NCI-H82 (cell line): ENCODE data around the gene KCNH5.

Experiments
- DNase-seq: peaks from one replicate; lab custom pipeline; 2025; lab: John Stamatoyannopoulos, UW

The KCNH5 gene, protein sequence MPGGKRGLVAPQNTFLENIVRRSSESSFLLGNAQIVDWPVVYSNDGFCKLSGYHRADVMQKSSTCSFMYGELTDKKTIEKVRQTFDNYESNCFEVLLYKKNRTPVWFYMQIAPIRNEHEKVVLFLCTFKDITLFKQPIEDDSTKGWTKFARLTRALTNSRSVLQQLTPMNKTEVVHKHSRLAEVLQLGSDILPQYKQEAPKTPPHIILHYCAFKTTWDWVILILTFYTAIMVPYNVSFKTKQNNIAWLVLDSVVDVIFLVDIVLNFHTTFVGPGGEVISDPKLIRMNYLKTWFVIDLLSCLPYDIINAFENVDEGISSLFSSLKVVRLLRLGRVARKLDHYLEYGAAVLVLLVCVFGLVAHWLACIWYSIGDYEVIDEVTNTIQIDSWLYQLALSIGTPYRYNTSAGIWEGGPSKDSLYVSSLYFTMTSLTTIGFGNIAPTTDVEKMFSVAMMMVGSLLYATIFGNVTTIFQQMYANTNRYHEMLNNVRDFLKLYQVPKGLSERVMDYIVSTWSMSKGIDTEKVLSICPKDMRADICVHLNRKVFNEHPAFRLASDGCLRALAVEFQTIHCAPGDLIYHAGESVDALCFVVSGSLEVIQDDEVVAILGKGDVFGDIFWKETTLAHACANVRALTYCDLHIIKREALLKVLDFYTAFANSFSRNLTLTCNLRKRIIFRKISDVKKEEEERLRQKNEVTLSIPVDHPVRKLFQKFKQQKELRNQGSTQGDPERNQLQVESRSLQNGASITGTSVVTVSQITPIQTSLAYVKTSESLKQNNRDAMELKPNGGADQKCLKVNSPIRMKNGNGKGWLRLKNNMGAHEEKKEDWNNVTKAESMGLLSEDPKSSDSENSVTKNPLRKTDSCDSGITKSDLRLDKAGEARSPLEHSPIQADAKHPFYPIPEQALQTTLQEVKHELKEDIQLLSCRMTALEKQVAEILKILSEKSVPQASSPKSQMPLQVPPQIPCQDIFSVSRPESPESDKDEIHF

DNA sequence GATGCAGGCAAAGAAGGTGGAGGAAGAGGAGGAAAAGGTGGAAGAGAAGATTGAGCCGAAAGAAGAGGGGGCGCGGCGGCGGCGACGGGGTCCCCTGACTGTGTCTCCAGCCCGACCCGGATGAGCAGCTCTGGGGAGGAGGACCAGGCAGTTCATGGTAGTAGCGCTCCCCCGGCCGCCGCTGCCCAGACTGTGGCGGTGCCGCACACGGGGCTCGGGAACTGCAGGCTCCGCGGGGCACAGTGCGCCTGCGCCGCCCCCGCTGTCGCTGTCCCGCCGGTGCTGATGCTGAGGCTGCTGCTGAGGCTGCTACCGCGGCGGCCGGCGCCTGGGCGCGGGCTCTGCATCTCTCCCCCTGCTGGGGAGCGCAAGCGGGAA, at the start of gene KCNH5:
Gene KCNH5, minus strand, starts transcription at position 225 of the 378 bp plus-strand sequence. CDS start 272 bp downstream, outside the sequence.
- peak; percentile 65 for DNase-seq

DNA sequence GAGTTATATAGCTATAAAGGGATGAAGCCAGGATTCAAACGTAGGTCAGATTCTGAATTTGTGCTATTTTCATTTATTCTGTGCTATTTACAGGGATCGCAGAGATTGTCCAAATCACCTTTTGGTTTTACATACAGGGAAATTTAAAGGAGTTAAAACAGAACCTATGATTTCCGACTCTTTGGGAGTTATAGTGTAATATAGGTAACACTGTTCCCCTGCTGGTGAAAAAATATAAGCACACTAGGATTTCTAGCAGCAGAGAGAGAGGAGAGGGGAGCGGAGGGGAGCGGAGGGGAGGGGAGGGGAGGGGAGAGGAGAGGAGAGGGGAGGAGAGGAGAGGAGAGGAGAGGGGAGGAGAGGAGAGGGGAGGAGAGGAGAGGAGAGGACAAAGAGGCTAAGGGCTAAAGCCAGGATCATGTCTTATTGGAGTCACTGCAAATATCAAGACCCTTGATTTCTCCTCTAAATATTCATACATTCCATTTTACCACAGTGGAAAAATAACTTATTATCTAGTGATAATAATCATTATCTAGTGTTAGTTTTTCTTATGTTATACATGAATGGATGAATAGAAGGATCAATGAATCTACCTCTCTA, 46.2 kb upstream of the KCNH5 start:
- DNase-seq, result no peak

DNA sequence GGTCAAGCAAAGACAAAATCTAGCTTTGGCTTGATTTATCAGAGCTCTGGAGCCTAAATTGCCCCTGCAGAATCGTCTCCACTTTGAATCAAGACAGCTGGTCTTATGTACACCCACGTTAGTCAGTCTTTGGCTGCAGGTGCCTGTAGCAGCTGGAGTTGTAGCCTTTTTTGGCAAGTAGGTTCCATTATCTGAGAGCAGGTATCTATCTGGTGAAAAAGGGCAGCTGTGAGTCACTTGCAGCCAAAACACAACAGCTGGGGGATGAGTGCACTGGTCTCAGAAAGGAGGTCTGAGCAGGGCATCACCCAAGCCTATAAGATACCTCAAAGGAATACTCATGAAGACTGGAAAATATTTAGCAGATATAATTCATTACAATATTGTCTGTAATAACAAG, 43.6 kb upstream of the KCNH5 start:
- no peak for DNase-seq

DNA sequence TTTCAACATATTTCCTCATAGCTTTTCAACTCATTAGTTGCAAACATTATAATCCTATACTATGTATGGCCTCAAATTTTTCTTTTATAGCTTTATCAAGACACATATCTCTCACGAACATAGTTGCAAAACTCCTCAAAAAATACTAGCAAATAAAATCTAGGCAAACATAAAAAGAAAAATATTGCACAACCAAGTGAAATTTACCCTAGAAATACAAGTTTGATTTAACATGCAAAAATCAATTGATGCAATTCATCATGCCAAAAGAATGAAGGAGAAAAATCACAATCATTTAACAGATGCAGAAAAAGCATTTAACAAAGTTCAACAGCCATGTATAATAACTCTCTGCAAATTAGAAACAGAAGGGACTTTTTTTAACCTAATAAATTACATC, 33.3 kb upstream of the KCNH5 start:
- no peak for DNase-seq

DNA sequence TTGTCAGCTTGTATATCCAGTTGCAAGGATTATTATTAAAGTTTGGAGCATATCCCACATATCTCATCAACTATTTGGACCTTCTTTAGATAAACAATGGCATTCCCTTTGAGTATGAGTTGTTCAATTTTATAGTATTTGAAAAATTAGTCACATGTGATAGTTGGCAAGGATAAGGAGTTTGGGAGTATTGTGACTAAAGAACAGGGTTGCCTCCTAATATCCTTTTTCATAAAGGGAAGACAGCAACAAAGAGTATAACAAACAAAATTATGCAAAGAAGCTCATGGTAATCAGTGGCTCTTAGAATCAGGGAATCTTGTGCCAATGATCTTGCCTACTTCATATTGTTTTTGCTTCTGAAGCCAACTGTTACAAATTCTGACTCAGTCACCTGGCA, 31.2 kb upstream of the KCNH5 start:
- DNase-seq, result no peak

DNA sequence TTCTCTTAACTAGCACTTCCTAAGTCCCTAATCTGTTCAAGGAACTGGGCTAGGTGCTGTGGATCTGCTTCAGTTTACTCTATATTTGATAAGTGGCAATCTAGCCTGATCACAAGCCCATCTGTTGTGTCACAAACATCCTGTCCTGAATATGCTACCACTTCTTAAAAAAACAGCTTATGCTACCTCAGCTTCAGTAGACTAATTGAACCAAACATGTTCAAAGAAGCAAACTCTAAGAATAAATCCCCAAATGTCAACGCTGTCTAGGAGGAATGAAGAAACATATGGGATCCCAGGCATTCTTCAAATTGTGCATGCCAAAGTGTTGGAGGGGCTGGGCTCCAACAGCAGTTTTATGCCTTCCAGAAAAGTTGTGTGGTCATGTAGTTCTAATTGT, 10.4 kb upstream of the KCNH5 start:
- no peak for DNase-seq

DNA sequence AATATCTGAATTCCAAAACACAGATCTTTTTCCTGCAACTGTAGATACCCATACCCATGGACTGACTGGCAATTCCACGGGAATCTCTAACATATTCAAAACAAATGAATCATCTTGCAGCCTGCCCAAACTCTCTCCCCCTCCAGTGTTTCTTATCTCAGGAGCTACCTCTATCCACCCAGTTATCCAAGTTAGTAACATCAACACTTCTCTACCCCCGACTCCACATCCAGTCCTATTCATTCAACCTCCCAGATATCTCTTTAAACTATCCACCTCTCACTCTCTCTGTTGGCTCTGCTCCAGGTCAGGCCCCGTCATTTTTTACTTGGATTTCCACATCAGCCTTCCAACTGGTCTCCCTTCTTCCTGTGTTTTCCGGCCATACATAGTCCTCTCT, 6.7 kb upstream of the KCNH5 start:
- DNase-seq, result no peak

DNA sequence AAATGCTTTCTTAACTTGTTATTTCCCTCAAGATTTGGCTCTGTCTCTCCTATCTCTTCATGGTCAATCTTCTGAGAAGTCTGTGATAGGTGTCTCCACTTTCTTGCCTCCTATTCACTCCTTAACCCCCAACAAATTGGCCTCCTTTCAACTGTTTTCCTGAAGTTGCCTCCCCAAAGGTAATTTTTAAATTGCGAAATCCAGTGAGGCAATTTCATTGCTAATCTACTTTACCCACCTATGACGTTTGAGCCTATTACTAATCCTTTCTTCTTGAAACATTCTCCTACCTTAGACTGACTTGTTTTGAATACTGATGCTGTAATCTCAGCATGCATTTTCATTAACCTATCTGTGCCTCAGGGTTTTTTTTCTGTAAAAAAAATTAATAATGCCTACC, 6.0 kb upstream of the KCNH5 start:
- DNase-seq, result no peak

DNA sequence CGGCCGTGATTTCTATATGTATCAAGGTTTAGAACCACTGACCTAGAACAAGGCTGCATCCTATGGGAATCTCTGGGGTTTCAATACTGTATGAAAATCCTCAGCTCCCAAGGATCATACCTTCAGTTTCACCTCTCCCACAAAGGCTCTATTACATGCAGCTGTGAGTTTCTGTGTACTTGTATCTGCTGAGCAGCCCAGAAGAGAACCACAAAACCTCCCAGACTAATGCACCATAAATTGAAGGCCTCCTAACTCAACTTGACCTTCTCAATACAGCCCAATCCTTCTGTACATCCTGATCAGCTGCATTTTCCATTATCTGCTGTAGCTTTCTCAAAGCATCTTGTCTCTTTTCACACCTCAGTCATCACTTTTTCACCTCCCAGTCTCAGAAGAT, 5.4 kb upstream of the KCNH5 start:
- no peak for DNase-seq

DNA sequence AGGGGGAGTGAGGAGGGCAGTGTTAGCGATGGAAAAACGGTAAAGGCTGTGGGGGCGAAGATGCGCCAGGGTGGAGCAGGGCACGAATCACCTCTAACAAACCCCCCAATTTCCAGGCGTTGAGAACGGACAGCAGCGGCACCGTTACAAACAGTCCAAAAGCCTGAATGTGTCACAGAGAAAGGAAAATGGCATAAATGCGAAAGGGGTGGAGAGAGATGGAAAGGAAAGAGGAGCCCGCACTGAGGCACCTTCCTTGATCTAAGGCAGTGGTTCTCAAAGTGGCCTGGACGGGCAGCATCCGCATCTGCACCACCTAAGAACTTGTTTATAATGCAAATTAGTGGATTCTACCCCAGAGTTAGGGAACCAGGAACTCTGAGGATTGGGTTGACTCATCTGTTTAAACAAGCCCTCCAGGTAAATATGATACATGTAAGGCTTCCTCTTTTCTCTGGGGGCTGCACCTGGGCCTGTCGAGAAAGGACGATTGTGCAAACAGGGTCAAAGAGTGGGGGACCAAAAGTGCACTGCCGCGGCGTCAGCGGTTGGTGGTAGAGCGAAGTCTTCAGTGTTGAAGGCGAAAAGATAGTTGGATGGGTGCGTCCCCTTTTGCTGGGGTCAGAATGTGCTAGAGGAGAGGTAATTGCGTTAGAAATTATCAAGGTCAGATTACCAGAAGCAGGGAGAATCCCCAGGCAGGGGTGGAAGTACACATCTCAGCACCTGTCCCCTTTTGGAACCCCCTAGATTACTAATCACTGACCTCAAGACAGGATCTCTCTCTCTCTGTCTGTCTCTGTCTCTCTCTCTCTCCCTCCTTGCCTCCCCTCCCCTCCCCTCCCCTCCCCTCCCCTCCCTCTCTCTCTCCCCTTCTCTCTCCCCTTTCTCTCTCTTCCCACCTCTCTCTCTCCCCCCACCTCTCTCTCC, 1.3 kb upstream of the KCNH5 start:
- DNase-seq, result no peak

DNA sequence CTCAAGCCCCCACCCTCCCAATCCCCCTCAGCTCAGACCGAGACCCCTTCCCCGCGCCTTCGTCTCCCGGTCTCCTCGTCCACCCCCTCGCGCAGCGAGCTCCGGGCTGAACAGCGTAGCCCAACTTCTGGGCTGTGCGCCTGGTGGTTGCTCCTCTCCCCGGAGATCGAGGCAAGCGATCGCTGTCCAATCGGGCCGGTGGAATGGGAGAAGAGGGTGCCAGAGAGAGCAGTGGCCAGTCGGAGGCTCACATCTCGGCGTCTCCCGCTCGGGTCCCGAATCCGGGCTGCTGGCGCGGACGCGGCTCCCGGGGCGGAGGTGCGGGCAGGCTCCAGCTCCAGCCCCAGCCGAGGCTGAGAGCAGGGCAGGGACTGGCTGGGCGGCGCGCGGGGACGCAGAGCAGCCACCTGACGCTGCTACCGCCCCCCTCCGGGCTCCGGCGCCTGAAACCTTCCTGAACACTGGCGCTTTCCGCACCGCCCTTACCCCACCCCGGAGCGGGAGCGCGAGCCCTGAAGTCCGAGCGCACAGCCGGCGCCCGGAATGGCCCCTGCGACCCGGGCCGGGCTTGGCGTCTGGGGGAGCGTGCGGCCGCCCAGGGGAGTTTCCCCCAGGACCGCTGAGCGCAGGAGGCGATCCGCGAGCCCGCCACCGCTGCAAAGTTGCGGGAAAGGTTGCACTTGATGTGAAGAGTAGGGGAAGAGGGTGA, 508 bp upstream of the KCNH5 start:
- DNase-seq, result peak; percentile 62

DNA sequence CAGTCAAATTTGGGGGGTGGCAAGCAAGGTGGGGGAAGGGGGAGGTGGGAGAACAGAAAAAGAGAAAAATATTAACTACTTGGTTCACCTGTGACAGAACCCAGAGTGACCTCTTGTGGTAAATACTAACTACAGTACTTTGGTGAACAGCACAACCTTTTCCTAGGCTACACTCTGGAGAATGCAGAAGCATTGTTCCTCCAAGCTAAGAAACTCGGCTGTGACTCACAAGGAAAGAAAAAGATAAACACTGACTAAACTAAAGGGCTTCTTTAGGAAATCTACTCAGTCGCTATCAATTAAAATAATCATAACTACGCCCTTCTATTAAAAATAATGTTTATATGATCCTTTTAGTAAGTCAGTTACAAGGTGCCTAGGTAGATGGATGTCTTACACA, 5.4 kb downstream of the KCNH5 start:
- DNase-seq, result peak; percentile 47

DNA sequence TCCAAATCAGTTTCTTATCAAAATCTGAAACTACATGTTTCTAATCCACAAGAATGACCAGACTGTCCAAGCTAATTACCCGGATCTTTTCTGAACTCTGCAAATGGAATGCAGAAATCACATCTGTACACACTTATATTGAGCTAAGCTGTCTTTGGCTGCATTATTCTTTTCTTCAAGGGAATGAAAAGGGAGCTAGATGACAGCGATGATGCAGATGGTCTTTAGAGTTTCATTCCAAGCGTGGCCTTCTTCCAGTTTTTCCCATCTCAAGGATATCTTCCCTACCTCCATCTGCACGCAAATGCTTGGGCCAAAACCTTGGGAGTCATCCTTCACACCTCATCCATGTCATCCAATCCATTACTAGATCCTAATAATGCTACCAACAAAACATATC, 12.6 kb downstream of the KCNH5 start:
- DNase-seq, result no peak

DNA sequence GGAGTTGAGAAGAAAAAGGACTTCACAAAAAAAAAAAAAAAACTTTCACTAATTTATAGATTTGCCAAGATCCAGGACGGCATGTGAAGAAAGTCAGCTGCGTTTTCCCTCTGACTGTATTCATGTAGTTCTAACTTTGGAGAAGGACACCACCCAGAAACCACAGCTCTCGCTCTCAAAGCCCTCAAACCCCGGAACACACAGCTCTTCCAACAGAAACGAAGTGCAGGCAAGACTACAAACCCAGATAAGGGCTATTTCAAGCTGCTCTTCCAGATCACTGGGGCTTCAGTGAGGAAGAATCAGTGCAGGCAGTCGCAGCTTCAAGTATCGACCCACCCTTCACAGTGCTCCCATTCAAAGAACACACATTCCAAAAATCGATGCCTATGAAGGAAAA, 13.2 kb downstream of the KCNH5 start:
- no peak for DNase-seq

DNA sequence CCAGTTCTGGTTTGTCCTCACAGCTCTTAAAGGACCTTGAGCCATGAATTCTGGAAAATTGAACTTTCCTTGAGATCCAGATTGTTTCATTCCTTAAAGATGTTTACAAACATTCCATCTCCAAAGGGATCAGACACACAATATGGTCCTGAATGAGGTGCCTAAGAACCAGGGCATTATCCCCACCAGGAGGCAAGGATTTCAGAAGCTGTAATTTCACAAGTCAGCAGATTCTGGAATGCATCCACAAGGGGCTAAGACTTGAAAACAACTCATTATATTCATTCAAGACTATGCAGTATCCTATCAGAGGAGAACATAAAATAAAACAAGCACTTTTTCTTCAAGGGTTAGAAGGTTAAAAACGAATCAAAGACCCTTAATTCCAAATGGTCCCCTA, 15.1 kb downstream of the KCNH5 start:
- DNase-seq, result no peak

DNA sequence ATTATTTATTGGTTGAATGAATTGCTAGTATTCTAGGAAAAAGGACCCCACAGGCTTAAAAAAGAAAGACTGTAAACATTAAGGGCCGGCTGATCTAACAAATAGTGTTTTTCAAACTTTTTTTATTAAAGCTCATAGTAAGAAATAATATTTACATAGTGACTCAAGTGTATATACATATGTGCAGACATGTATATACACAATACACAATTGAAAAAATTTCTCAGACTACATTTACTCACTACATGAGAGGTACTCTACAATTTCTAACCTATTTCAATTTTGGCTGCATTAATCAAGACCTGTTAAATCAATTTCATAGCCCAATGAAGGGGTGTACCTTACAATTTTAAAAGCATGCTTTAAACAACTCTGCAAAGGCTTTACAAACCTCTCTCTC, 17.5 kb downstream of the KCNH5 start:
- DNase-seq, result no peak

DNA sequence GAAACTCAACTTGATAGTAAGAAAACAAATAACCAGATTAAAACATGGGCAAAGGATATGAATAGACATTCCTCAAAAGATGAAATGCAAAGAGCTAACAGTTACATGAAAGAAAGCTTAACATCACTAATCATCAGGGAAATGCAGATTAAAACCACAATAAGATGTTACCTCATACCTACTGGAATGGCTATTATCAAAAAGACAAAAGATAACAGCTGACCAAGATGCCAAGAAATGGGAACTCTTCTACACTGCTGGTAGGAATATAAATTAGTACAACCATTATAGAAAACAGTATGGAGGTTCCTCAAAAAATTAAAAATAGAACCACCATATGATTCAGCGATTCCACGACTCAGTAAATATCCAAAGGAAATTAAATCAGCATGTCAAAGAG, 18.8 kb downstream of the KCNH5 start:
- no peak for DNase-seq

DNA sequence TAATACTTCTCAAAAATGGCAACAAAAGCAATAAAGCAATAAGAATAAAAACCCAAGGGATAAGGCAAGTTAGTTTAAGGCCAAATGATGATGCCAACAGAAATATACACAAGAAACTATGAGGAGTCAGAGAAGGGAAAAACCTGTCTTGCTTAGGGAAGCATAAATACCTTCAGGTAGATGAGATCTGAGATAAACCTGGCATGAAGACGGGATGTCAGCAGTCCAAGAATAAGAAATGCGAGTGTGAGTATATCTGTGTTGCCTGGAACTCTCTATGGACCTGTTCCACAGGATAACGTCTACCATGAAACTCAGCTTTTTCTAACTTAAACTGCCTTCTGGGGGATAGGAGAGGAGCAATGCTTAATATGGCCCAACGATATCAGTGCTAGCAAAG, 30.6 kb downstream of the KCNH5 start:
- DNase-seq, result no peak

DNA sequence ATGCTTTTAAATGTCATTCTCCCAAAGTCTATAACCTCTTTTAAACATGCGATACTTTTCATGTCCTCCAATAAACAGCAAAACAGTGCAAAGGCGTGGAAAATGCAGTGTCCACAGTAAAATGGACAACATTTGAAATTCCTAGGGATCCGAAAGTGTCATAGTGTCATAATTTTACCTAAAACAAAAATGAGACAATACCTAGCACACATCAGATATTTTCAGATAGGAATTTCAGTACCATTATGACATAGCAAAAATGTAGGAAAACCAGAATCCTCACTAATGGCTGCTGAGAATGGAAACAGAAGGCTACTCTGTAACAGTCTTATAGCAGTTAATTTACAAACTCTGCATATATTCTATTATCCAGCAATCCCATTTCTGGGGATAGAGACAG, 33.1 kb downstream of the KCNH5 start:
- DNase-seq, result no peak

DNA sequence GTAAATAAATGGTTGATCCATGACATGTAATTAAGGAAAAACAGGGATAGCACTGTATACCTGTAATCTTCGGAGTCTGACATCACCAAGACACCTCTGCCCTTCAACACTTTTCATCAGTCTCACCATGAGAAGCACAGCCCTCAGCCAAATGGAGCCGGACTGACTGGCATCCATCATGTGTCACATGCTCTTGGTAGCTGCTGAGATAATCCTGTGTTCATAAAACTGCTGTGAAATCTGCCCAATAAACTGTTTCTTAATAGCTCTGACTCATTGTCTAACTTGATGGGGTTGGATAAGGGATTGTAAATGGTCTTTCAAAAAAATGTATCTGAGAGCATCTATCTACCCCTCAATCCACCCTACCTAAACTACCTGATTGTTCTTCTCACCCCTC, 33.6 kb downstream of the KCNH5 start:
- no peak for DNase-seq

DNA sequence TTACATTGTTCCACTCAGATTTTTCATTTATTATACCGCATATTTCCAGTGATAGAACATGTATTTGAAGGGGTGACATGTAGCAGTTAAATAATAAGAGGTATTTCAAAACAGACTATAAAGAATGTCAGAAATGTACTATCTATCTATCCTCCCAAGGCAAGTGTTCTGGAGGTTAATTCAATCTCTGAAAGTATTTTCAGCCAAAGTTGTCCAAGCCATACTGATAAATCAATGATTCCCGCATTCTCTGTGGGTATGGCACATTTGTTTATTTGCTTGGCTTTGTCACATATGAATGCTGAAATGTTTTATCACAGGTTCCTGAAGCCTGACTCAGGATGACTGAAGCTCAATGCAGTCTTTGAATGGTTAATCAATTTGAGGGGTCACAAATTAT, 35.8 kb downstream of the KCNH5 start:
- DNase-seq, result no peak
